Kidney glomerular epithelial cell (primary cell): ENCODE data around the gene DOCK1.

Experiments
- DNase-seq: peaks from one replicate; lab custom pipeline; 2025; lab: John Stamatoyannopoulos, UW

DOCK1 gene

GRCh38 chr10:127462643-127463295, 557.5 kb downstream of the DOCK1 start:
- DNase-seq = no peak

GRCh38 chr10:127463548-127463947, 558.3 kb downstream of the DOCK1 start:
- no peak for DNase-seq

- no peak for DNase-seq
Measured at GRCh38 chr10:127464561-127464960, 559.3 kb downstream of the DOCK1 start.

GRCh38 chr10:127467811-127468210, 562.6 kb downstream of the DOCK1 start:
- no peak for DNase-seq

GRCh38 chr10:127468632-127469031, 563.4 kb downstream of the DOCK1 start:
- no peak for DNase-seq

- DNase-seq = no peak
Measured at GRCh38 chr10:127470911-127471310, 565.7 kb downstream of the DOCK1 start.

- DNase-seq = no peak
Measured at GRCh38 chr10:127472976-127473375, 567.7 kb downstream of the DOCK1 start.

- DNase-seq = no peak
Measured at GRCh38 chr10:127474501-127474900, 569.3 kb downstream of the DOCK1 start.

GRCh38 chr10:127485153-127485857, 580.1 kb downstream of the DOCK1 start:
- peak; percentile 49 for DNase-seq

- no peak for DNase-seq
Measured at GRCh38 chr10:127486355-127486754, 581.1 kb downstream of the DOCK1 start.

- no peak for DNase-seq
Measured at GRCh38 chr10:127492607-127493250, 587.5 kb downstream of the DOCK1 start.

GRCh38 chr10:127496035-127496434, 590.8 kb downstream of the DOCK1 start:
- no peak for DNase-seq

GRCh38 chr10:127497685-127498084, 592.5 kb downstream of the DOCK1 start:
- DNase-seq = no peak

GRCh38 chr10:127498087-127498486, 592.9 kb downstream of the DOCK1 start:
- DNase-seq = no peak

- DNase-seq = no peak
Measured at GRCh38 chr10:127500127-127500526, 594.9 kb downstream of the DOCK1 start.
